Stimulated activated naive CD4-positive, alpha-beta T cell treated with Interleukin-2 at 50 U/mL for 16 hours (primary cell): Measurements from ENCODE around the gene MAB21L2.
"Not testable (repeated sequence)": the region's sequence is repeated elsewhere in the genome, so short reads cannot be mapped to it uniquely, and the experiment has no call there.

Experiments used
- DNase-seq: peaks from one replicate; lab custom pipeline; 2025; lab: John Stamatoyannopoulos, UW

Gene MAB21L2

DNA sequence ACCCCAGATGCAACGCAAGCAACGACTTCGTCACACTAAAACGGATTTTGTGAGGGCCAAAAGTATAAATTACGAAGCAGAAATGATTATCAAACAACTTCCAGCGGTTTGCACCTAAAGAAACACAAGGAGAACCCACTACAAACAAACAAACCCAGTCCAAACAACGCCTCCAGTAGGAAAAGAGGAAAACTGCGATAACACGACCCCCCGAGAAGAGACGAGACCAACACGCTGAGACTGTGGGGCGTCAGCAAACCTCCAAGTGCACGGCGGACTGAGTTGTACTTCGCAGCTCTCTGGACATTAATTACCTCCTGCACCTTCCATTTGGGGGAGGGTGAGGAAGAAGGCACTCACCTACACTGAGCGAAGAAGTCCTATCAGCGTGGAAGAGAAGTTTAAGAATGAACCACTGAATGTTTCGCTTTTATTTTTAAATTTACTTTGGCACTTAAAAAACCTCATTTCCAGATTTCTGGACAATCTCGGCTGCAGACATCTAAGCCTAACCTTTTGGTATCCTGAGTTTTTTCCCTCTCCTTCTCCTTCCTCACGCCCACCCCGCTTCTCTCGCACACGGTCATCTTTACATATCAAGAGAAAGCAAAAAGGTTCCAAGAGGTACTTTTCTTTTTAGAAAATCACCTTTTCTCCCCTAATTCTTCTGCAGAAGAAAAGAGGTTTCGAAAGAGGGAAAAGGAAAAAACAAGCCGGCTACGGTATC is at the start of gene MAB21L2:
Gene MAB21L2 (plus strand): TSS at position 6 of the 727 bp plus-strand sequence. CDS start 879 bp downstream, outside the sequence.
- DNase-seq = no peak

DNA sequence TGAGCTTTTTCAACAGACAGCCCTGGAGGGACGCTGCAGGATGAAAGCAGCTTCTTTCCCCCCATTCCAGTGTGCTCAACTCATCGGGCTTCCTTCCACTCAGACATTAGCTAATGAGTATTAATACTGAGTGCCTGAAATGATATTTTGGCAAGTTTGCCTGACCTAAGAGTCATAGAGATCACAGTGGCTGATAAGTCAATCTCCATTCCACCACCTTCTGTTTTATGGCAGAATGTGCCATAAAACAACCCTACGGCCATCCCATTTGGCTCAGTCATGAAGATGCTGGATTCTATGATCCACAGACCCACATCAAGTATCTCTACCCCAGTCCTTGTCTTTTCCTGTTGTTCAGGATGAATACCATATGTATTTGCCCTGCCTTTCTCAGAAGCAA is 48.3 kb upstream of the MAB21L2 start:
- DNase-seq = no peak

DNA sequence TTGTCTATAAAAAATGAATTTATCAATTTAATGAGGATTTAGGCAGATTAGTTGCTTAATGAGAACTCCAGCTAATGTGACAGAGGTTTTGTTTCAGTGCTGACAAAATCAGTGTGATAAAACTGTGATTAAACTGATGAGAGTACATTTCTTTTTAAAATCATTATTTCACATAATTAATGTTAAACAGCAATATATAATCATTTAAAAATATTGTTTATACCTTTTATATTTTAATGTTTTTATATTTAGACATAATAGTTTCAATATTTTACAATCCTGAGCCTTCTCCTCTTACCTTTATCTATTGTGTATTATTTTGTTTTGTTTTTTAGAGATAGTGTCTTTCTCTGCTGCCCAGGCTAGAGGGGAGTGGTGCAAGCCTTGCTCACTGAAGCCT is 47.1 kb upstream of the MAB21L2 start:
- DNase-seq = no peak

DNA sequence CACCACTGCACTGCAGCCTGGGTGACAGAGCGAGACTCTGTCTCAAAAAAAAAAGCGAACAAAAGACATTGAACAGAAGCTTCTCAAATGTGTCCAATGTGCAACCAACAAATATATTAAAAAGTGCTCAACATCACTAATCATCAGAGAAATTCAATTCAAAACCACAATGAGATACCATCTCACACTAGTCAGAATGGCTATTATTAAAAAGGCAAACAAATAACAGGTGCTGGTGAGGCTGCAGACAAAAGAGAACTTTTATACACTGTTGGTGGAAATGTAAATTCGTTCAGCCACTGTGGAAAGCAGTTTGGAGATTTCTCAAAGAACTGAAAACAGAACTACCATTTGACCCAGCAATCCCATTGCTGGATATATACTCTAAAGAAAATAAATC is 44.0 kb upstream of the MAB21L2 start:
- DNase-seq = not testable (repeated sequence)

DNA sequence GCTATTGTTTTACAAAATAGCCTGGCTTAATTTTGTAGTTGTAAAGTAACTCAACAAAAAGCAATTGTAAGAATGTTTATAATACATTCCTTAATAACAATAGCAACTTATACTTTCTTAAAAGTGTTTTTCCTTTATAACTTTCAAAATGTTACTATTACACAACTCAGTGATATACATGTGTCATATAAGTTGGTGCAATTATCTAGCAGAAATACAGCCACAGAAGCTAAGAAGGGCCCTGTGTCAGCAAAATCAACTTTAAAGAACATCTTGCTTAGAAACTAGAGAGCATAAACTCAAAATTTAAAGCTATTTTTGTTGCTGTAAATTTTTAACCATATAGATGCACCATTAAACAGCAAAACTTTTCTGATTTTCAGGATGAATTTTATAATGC is 41.4 kb upstream of the MAB21L2 start:
- no peak for DNase-seq

DNA sequence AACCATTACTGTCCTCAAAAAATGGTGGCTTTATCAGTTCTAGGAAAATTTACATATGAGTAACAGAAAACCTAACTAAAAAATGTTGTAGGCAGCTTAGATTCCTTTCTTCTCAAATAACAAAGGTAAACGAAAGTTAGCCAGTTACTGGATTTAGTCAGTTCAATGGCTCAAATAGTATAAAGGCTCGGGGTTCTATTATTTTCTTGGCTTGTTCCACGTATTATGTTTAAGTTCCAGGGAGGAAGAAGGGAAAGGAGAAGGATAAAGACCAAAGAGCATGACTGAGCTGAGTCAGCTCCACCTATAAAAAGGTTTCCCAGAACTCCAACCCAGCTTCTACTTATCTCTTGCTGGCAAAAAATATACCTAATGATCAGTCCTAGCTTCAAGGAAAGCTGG is 41.0 kb upstream of the MAB21L2 start:
- no peak for DNase-seq

DNA sequence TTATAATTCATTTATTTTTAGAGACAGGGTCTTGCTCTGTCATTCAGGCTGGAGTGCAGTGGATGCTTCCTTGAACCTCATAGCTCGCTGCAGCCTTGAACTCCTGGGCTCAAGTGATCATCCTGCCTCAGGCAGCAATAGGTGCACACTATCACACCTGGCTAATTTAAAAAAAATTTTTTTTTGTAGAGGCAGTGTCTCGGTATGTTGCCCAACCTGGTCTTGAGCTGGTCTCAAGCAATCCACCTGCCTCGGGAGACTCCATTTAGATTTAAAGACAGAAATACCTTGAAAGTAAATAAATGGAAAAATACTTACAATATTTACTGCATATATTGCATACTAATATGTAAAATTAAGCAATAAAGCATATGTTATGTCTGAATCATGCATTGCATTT is 40.3 kb upstream of the MAB21L2 start:
- DNase-seq = no peak

DNA sequence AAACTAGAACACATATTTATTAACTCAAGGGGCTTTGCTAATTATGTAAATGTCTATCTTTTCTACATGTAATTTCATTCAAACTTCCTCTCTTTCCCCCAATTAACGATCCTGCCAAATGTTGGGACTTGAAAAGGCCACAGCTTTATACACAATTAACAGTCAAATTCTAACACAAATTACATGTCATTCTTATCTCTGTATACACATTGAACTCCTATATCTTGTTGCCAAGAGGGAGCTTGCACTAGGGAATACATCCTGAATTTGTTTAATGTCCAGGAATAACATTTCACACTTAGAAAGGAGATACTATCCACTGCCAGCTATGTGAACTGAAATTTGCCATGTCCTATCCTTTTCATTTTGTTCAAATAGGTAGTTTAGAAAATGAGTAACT is 38.9 kb upstream of the MAB21L2 start:
- DNase-seq = no peak

DNA sequence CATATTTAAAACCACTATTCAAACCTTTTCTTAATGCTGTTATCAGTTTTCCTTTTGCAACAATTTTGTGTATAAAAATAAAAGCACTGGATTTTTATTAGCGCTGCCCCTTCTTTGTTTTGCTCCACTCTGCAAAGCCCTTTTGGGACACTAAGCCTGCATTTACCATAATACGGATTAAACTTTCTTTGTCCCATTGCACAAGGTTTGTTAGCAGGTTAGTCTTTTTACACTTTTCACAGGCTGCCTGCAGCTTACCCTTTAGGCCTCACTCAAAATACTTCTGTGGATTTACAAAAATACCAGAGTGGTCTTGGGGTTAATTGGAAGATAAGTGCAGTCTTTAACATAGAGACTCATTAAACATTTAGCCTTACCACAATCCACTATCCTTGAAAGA is 35.7 kb upstream of the MAB21L2 start:
- DNase-seq = no peak

DNA sequence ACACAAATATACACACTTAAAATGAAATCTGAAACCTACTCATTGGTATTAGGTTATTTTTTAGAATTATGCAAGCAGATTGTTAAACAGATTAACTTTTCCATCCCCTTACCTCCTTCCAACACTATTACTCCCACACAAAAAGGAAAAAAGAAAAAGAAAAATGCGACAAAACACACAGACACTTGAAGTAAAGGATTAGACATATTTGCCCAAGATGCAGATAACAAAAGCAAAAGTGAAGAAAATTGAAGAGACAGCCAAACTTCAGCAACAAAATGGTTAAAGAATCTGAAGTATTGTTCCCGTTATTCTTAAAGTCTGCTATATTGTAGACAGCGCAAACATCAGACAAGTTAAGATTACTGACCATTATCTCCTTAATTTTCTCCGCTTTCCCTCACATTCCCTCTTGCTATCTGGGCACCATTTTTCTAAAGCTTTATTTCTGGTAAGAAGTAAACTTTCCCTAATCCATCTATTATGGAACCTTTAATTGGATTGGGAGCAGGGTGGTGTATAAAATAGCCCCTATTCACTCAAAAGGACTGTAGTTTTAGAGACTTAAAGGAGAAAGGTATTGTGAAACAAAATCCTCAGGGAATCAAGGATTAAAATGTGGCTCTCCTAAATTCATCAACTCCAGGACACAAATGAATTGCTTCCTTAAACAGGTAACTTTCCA is 34.7 kb upstream of the MAB21L2 start:
- no peak for DNase-seq

DNA sequence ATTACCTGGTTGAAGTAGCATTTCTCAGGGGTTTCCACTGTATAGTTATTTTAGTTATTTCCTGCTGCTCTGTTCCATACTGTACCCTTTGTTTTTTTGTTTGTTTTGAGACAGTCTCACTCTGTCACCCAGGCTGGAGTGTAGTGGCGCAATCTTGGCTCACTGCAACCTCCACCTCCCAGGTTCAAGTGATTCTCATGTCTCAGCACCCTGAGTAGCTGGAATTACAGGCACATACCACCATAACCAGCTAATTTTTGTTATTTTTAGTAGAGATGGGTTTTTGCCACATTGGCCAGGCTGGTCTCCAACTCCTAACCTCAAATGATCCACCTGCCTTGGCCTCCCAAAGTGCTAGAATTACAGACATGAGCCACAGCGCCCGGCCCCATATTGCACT is 24.1 kb upstream of the MAB21L2 start:
- DNase-seq = not testable (repeated sequence)

DNA sequence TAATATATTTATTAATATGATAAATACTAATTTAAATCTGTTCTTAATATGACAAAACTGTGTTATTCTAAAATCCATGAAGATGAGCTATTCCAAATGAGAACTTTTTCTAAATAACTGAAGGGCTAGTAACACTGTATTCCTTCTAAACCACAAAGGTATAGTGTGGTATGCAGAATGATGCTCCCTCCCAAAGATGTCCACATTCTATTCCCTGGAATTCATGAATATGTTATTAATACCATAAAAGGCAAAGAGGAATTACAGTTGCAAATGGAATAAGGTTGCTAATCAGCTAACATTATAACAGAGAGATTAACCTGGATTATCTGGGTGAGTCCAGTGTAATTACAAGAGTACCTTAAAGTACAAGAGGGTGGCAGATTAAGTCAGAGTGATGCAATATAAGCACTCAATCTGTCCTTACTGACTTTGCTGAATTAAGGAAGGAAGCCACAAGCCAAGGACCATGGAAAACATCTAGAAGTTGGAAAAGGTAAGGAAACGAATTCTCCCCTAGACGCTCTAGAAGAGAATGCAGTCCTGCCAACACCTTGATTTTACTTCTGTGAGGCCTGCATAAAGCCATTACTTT is 20.7 kb upstream of the MAB21L2 start:
- DNase-seq = no peak

DNA sequence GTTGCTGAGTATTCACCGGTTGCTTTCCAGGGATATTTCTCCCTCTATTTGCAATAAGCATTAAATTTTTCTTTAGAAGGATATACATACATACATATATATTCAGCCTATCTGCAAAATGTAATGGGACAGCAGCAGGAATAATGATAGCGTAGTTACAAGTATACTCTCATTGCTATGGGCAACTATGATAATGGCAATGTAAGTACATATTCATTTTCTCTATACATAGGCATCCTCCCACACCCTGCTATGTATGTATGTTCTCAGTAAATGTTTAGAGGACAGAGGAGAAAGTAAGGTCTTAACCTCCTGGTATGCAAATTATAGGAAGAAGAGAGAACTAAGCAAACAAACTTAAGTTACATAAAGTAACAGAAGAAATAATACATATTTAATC is 19.7 kb upstream of the MAB21L2 start:
- DNase-seq = no peak

DNA sequence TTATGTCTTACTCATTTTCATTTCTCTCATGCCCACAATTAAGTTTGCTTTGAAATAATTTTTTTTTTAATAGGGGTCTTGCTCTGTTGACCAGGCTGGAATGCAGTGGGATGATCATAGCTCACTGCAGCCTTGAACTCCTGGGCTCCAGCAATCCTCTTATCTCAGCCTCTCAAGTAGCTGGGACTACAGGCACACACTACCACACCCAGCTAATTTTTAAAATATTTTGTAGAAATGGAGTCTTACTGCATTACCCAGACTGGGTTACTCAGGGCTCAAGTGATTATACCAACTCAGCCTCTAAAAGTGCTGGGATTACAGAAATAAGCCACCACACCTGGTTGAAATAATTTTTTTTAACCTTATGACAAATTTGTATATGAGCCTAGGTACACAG is 19.2 kb upstream of the MAB21L2 start:
- no peak for DNase-seq

DNA sequence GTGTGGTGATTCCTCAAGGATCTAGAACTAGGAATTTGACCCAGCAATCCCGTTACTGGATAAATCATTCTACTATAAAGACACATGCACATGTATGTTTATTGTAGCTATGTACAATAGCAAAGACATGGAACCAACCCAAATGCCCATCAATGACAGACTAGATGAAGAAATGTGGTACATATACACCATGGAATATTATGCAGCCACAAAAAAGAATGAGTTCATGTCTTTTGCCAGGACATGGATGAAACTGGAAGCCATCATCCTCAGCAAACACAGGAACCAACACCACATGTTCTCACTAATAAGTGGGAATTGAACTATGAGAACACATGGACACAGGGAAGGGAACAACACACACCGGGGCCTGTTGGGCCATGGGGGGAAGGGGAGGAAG is 17.0 kb upstream of the MAB21L2 start:
- DNase-seq = not testable (repeated sequence)

DNA sequence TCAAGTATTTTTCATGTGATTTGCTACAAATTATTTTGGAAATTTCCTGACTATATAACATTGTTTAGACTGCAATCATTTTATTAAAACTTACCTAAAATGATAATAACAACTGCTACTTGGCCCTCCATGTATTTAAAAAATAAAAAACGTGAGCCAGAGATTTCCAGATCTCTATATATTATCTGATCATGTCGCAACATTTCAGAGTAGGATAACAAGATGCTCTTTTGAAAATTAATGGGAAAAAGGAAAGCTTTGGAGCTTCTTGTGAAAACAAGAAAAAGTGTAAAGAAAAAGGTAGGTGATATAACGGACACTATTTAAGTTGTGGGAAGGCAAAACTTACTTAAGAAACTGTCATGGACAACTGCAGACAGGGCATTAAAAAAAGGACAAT is 14.9 kb upstream of the MAB21L2 start:
- no peak for DNase-seq

DNA sequence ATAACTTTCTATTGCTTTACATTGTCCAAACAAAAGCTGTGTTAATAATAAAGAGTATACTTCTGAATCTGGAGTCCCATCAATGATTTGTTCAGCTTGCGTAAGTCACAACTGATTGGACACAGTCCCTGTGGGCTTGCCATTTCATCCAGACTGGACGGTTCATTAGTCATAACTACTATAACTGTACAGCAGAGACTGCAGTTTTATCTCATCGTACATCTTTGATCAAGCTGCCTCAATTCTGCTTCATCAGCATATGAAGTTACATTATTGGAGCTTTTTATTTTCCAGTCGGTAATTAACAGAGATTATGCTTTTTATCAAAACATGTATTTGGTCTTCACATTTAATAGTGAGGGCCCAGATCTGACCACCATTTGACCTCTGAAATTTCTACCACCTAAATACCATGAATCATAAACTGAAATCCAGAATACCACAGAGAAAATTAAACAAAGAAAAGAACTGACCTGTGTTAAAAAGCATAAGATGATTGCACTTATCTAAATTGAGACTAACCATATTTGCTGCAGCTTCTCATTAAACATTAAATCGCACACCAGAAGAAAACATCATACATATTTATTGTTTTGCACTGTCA is 12.5 kb upstream of the MAB21L2 start:
- DNase-seq = no peak

DNA sequence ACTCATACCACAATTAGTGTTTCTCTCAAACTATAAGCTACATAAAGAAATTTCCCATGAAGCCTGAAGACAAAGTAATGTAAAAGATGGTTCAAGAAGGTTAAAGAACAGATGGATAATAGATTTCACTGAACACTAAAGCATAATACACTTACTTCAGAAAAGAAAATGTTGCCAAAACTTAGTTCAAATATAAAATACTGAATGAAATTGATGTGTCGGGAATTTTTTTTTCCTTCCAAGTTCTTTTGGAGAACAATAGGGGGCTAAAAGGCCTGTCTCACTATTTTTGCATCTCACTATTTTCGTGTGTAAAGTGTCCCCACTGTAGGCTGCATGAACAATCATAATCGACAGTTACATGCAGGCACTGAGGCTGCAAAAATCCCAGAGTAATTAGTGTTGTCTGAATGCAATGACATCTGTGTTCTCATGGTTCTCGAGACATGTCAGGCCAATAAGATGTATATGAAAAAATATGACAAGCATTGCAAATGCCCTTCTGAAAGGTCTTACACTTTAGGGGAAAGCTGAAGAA is 11.9 kb upstream of the MAB21L2 start:
- DNase-seq = no peak

DNA sequence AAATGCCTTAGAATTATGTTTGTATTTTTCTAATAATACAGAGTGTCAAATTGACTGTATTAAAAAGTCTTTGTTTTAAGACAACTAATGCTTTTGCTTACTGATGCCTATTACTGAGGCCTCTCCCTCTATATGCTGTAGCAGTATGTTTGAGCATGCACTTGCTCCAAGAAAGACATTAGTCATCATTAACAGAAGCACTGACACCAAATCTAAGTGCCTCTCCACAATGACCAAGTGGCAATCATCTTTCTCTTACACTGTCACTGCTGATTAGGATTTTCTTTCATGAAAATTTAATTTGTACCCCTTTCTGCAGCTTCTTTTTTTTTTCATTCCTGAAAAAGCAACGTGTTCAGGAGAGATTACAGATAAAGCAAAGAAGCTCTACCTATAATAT is 11.1 kb upstream of the MAB21L2 start:
- no peak for DNase-seq

DNA sequence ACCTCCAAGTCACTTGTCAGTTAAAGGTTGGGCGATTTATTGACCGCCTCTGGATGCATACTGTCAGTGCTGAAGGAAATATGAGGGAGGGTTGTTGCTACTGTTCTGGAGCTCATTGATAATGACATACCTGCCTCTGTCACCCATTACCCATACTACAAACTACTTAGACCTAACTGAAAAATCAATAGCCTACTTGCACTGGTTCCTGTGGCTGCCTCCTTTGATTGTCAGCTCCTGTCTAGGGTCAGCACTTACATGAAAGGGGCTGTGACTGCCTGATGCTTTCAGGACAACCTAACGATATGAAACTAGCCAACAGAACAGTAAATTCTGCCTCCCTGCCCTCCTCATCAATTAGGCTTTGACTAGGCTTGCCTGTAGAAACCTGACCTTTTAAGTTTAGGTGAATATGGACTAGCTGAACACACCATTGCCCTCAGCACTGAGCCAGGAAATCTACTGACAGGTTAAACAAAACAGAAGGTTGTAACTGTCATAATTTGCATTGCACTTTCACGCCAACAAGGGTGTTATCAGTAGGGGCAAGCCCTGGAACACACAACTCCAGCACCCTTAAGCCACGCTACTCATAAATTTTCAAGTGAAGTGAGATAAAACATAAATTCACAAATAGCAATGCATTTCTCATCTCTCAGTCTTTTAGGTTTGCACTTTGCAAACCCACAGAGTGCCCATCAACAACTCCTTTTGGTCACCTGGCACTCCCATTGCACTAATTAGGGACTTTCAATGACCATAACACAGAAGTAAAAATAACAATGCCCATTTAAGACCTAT is 9.0 kb upstream of the MAB21L2 start:
- no peak for DNase-seq

DNA sequence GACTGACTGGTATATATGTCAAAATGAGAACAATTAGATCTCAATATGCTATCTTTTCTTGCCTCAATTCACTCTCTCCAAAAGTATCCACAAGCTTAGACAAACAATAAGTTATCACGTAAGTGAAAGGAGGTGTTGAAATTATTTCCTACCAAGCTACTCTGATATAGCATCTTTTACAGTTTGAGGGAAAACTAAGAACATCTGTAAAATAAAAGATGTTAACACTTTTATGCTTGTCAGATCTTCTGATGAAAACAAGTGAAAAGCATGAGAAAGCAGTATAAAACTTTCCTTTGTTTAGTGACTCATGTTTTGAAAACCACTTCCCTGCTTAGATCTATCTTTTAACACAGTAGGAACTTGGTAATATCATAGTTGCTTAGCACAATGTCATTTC is 8.4 kb upstream of the MAB21L2 start:
- DNase-seq = no peak

DNA sequence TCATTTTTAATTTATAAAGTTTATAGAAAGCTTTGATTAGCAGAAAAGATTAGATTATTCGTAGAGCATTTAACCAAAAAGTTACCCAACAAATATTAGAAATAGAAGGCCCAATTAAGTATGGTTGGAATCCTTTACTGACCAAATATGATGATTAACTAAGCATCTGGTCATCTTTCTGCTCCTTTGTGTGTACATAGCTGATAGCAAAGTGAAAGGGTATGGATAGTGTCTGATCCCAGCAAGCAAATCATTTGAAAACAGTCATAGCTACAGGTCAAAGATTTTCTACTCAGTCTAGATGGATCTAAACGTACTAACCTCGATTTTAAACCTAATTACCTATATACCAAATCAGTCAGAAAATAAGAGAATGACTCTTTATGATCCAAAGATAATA is 7.3 kb upstream of the MAB21L2 start:
- no peak for DNase-seq
